NCI-H2227 (cell line): Measurements from ENCODE around the gene PIGL.

Experiments
- DNase-seq: peaks from one replicate; lab custom pipeline; 2025; ENCODE audit not compliant: unreplicated experiment; lab: John Stamatoyannopoulos, UW

Gene PIGL

DNA sequence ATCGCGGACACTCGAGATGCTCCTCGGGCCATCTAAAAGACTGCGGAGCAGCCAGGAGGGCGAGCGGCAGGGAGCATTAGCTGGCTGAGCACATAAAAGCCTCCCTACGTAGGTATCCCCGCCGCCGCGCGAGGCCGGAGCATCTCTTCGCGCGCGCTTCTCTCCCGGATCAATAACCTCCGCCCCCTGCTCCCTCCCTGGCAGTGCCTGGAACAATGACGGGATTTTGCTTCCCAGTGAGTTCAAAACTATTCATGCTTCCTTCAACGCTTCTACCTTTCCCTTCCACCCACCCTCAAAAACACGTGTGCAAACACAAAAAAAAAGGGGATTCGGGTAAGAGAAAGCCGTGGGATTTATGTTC is 135.3 kb downstream of the PIGL start:
- DNase-seq, result peak; percentile 79

- peak; percentile 67 for DNase-seq
Measured at GRCh38 chr17:16352667-16353316, 135.8 kb downstream of the PIGL start.

DNA sequence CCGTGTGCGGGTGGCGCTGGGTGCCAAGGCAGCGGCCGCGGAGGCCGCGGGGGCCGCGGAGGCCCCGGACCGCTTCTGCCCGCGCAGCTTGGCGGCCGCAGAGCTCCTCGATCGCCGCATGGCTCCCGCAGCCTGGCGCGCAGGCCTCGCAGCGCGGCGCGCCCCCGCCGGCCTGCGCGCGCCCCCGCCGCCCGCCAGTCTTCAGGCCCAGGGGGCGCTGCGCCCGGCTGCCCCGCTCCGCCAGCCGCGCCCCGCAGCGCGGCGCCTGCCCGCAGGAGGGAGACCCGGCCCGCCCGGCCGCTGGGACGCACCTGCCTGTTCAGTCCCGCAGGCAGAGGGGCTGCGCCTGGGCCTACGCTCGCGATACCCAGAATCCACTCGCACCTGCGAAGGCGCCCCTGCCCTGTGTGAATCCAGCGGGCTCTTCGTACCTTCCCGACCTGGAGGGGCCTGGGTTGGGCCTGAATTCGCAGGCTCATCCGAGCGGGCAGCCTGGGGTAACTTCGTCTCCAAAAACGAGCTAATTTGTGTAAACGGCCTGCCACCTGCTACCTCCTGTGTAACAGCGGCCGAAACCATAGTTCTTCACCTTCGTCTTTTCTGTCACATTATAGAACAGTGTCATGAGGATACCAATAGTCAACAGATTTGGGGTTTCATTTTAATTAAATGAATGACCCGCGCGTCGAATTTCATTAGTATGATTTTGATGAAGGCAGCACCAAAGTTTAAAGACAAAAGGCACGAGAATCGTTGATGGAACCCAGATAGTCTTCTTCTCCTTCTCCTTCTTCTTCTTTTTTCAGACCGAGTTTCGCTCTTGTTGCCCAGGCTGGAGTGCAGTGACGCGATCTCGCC is 136.5 kb downstream of the PIGL start, which contains the start of gene CENPV:
TSS of gene CENPV (minus strand) at position 153 of the 858 bp plus-strand sequence. CDS start at position 120, 33 bp downstream.
- DNase-seq, result peak; percentile 72

GRCh38 chr17:16354585-16354984 is 137.6 kb downstream of the PIGL start:
- DNase-seq, result no peak

- DNase-seq, result no peak
Measured at GRCh38 chr17:16358394-16358793, 141.4 kb downstream of the PIGL start.

- no peak for DNase-seq
Measured at GRCh38 chr17:16361874-16362273, 144.9 kb downstream of the PIGL start.

GRCh38 chr17:16363749-16364536 is 146.9 kb downstream of the PIGL start:
- peak; percentile 66 for DNase-seq

DNA sequence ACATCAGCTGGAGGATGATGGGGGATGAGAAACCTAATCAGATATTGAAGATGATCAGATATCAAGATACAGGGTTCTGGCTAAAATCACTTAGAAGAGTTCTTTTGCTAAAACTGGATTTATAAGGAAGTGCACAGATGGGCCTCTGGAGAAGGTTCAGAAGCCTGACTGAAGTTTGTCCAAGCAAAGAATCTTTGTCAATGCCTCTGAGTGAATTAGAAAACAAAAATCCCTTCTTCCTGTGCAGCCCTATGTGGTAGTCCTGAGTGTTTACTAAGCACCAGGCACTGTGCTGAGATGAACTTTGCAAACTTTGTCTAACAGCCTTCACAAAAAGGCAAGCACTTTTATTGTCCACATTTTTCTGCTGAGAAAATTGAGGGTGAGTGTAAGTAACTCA is 147.6 kb downstream of the PIGL start:
- DNase-seq, result no peak

GRCh38 chr17:16371742-16372141 is 154.7 kb downstream of the PIGL start:
- no peak for DNase-seq

- no peak for DNase-seq
Measured at GRCh38 chr17:16374146-16374938, 157.3 kb downstream of the PIGL start.
